Mammary epithelial cell (primary cell): ENCODE results near the gene OR51L1.

Experiments used
- EZH2 ChIP-seq: IDR thresholded peaks from 2 replicates; pipeline ENCODE4 v1.6.1; 2012; ENCODE audit warnings: low read length, inconsistent platforms, borderline replicate concordance
- TF ChIP-seq, protein P1 (sequence below), 2 donors: IDR thresholded peaks in 1 of 2; conservative IDR thresholded peaks in 1 of 2; 2 replicates each; pipeline ENCODE4 v1.5.1; 2011 to 2012; ENCODE audit warnings: inconsistent platforms in 2 of 2, low read length in 2 of 2, mild to moderate bottlenecking in 2 of 2, control low read depth in 1 of 2, low read depth in 1 of 2; ENCODE audit not compliant: insufficient read depth in 1 of 2; ENCODE audit errors: extremely low read depth in 1 of 2

DNA sequence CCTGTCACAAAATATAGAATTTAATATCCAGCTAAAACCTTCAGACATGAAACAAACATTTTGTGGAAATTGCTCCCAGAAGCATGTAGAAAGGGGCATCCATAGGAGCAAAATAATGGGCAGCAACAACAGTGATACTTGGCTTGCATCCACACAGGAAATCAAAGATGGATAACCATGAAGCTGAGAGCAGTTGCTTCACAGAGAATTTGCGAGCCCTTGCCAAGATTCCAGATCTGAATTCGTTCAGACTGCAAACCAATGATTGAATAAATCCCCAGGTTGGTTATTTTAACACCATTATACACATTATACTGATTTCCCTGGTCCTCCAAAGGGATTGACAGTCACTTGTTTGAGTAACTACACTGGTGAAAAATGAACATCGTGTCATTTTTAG lies 15.6 kb upstream of the OR51L1 start:
- TF ChIP-seq, protein P1, sequence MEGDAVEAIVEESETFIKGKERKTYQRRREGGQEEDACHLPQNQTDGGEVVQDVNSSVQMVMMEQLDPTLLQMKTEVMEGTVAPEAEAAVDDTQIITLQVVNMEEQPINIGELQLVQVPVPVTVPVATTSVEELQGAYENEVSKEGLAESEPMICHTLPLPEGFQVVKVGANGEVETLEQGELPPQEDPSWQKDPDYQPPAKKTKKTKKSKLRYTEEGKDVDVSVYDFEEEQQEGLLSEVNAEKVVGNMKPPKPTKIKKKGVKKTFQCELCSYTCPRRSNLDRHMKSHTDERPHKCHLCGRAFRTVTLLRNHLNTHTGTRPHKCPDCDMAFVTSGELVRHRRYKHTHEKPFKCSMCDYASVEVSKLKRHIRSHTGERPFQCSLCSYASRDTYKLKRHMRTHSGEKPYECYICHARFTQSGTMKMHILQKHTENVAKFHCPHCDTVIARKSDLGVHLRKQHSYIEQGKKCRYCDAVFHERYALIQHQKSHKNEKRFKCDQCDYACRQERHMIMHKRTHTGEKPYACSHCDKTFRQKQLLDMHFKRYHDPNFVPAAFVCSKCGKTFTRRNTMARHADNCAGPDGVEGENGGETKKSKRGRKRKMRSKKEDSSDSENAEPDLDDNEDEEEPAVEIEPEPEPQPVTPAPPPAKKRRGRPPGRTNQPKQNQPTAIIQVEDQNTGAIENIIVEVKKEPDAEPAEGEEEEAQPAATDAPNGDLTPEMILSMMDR (conservative IDR thresholded peaks at IDR 0.05 in 1 of 2, IDR thresholded peaks at IDR 0.05 in 1 of 2; ENCODE audit: extremely low read depth in 1 of 2, insufficient read depth in 1 of 2, low read depth in 1 of 2, low read length in 2 of 2), result no peak
- TF ChIP-seq EZH2, result no peak
